LHCN-M2 (cell line): ENCODE measurements around the gene COL17A1. TPM values are rescaled to one million over a fixed set of nuclear protein-coding genes. Genes with fewer than 3 reads are reported as not detected.

Source experiments
- DNase-seq: peaks from one replicate; pipeline ENCODE4 v3.0.0-alpha.2; 2012; ENCODE audit warnings: low read depth
- total RNA-seq: library from RNA; depleted of rRNA; stranded (reverse); fragments of >200 nt; gene quantifications from 2 replicates; pipeline ENCODE4 v1.2.3, GENCODE V29; 2014

COL17A1 gene
- total RNA-seq, 1 experiment from 2014 or later, result not detected

DNA sequence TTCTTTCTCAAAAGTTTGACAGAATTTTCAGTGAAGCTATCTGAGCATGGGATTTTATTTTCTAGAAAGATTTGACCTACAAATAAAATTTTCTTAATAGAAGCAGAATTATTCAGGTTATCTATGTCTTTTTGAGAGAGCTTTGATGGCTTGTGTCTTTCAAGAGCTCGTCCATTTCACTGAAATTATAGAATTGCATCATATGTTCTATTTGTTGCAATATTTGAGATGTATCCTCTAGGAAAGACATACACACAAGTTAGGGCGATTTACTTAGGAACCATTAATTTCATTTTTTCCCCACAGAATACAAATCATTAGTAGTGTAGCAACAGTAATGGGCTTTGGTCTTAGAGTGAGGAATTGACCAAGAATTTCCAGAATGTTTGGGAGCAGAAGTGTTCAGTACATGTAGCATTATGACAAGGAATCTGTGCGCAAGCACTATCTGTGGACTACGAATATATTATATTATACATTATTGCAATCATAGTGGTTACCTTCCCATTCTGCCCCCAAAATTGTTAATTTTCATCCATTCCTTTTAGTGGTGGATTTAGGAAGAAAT is 12.8 kb upstream of the COL17A1 start:
- DNase-seq, result no peak

DNA sequence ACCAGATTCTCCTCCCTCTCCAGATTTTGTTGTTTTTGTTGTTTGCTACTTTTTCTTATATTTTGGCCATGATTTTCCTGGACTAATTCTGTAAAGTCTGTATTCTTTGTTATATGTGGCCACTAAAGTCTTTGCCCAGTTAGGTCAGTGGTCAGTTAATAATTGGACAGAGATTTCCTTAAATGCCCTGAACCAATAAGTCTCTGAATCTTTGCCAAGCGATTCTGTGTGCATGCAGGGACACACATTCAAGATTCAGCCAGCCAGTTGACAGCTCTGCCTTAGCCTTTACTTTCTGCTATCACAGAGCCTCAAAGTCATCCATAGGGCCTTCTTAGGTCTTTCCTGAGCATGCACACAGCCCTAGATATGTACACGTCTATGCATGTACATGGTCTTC is 11.0 kb upstream of the COL17A1 start:
- DNase-seq, result no peak

DNA sequence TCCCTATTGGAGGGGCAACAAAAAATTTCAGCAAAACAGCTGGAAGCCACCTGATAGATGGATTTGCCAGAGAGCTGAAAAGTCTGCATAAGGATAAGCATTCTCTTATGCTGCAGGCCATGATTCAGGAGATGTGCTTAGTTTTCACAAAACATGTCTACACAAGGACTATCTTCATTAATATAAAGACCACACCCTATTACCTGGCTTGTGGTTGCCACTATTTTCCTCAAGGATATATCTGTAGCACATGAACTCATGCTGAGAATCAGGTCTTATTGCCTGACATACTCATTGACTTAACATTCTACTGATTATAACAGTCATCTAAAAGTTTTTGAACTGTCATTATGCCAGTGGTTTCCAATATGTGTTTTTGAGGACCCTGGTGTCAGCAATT is 7.1 kb upstream of the COL17A1 start:
- no peak for DNase-seq

DNA sequence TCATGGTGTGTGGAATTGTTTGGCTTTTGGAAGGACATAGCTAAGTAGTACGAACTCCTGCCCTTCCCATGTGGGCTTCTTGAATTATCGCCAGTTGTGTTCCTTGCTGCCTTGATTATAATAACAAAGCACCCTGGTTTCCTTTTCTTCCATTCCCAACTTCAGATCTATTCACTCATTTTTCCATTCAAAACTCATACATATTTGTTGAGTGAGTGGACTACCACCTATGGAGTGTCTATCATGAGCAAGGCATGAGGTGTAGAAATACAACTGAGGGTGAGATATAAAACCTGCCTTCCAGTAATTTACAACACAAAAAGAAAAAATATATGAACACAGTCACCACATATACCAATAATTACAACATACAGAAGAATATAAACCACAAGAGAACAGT is 4.9 kb upstream of the COL17A1 start:
- no peak for DNase-seq

DNA sequence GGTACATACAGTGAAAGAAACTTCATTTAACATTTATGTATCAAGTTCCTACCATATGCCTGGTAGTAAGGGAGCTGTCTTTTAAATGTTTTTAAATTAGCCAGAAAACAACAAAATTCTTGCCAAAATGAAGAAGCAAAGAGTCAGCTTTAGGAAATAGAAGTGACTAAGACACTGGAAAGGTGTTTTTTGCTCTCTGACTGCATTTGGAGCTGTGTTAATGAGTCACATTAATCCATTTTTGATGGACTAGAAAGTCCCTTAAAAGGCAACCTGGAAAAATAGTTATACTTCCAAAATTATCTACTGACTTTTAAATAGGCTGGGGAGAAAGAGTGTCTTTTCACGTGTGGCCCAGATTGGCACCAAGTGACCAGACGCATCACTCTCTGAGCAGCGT is 3.9 kb upstream of the COL17A1 start:
- no peak for DNase-seq

DNA sequence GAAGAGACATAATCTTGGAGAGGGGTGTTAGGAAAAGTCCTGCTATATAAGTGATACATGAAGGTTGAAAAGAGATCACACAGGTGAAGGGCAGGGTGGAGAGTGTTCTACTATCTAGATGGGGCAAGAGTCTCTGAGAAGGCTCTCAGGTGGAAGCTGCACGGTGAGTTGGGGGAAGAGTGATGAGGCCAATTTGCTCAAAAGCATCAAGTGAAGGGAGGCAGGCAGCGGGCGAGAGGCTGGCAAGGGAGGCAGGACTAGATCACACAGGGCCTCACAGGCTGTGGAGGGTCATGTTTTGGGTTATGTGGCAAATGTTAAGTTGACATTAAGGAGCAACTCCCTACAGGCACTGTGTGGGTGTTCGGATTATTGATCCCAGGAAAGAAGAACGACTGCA is 2.6 kb upstream of the COL17A1 start:
- no peak for DNase-seq

DNA sequence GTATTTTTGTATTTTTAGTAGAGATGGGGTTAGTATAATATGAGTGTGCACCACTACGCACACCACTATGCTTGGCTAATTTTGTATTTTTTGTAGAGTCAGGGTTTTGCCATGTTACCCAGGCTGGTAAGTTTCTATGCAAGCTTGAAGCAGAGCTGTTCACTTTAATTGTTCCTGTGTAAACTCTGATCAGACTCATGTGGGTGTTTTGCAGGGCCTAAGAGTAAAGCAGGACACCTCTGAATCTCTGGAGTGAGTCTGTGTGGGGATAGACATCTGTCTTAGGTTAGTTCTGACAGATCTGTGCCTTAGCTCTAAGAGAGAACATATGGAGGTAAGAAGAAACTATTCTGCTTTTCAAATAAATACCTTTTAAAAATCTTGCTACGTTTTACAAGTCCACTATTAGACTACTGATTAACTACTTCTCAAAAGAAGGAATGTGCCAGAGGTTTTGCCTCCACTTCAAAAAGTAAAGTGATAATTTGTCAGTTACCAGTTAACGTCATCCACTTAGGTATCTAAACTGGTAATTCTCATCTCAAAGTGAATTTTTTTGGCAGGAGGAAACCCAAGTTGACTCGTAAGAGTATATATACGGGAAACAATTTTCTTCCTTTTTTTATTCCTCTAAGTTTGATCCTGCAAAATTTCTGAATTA is 1.1 kb downstream of the COL17A1 start:
- no peak for DNase-seq

DNA sequence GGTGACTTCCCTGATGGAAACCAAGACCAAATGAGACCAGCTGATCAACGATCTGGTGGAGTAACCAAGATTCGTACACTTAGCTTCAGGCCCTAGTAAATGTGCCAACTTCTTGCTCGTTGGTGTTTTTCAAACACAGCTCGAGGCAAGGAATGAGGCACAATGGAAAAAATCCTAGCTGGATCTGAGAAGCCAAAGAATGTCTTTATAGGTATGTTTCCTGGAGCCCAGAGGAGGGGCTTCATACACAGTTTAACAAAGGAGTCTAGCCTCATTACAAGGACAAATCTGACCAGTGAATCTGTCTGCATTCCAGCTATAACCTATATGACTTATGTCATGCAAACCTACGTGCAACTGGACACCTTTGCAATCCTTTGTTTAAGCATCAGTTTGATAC is 3.7 kb downstream of the COL17A1 start:
- no peak for DNase-seq

DNA sequence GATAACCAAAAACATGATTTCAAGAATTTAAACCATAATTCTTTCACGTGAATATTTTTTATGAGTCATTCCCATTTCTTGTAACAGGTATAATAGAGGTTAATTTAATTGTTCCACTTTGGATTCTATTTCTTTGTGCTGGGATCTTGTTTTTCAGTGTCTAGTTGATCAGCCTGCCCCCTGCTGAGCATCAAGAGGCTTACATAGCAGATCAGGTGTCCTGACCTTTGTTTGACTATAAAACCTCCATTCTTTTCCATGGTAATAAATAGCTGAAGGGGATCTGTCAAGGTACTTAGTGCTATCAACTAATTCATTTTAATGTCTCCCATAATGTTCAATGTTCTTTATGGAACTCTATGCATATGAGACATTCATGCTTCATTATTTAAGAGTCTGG is 4.9 kb downstream of the COL17A1 start:
- DNase-seq, result peak; percentile 28

DNA sequence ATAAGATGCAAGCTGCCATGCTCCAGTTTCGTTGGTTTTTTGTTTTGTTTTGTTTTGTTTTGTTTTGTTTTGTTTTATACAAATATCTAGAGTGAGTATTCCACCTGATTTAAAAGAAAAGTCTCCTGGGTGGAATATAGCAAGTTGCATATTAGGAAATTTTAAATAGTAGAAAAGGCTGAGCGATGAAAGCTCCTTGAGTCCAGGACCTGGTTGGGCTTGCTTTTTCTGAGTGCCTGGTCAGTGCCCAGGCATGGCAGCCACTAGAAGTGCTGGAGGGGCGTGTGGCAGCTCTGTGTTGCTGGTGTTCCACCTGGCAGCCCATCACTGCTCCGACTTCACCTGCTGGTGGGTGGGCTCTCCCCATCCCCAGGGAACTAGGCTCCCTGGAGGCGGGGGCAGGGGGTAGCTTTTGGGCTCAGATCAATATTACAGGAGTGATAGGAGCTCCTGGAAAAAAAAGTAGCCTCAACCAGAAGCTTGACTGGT is 8.0 kb downstream of the COL17A1 start:
- no peak for DNase-seq

DNA sequence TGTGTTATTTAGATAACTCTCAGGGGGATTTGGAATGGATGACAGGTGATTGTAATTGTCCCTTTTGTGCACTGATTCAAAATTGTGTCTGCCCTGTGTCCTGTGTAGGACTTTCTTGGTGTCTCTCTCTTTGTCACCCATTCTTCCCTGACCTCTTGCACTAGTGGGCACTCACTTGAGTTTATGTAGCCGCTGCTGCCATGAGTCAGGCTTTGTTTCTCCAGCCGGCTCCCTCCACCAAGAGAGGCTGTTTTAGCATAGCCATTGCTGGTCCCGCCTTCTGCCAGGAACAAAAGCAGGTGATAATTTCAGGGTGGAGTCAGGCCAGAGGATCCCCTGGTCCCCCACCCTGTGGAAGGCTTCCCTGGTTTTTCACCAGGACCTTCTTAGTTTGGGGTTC is 8.4 kb downstream of the COL17A1 start:
- DNase-seq, result no peak

DNA sequence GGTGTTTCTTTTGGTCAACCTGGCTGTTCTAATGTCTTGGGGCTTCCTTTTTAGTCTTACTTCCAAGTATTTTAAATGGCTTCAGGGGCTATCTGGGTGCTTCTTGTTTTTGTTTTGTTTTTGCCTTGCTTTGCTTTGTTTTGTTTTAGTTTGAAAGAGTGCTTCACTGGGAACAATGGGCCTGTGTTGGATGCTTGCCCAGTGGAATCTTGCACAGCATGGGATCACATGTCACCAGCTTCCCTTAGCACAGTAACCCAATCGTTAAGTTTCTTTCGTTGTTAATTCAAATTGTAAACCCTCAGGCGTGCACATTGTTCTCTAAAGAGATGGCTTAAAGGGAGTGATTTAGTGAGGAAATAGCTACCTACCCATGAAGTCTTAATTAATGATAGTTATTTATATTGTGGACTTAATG is 8.9 kb downstream of the COL17A1 start:
- DNase-seq, result peak; percentile 70

DNA sequence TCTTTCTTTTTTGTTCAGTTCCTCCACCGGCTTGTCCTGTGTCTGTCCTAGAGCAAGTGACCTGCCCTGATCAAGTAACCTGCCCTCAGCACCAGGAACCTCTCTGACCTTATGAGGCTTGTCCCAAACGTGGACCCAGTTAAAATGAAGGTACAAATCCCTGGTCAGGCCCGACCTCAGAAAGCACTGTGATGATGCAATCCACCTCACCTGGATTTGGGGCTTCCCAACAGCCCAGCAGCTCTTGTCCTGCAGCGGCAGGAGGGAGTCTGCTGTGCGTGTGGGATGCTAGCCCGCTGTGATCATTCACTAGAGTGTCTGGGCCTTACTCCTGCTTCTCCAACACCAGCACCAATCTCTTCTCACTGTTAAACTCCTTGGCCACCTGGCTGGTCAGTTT is 11.2 kb downstream of the COL17A1 start:
- no peak for DNase-seq

DNA sequence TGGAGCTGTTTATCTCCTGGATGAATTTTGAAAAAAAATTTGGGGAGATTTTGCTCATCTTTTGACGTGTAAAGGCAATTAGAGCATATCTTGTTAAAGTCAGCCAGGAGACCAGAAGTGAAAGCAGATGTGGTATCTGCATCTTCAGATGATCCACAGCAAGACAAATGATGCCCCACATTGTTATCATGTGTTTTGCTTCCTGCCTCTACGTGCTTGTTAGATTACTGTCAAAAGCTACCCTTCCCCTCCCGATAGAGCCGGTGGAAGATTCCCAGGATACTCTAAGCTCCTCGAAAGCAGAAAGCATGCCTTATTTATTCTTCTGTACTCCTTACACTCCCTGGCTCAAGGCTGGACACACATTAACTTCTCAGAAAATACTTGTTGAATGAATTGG is 12.9 kb downstream of the COL17A1 start:
- DNase-seq, result no peak

DNA sequence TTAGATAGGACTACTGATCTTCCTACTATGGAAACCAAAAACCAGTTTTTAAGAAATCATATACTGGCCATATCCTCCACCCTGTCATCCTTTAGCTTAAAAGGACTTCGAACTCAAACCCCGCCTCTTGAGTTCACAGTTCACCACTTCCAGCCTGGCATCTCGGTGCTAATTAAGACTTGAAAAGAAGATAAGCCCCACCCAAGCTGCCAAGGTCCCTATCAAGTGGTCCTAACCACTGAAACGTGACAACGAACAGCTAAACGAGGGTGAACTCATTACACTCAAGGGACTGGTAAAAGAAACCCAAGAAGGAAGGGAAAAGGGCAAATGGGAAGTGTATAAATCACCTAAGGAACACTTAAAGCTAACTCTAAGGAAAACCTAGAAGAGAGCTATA is 16.1 kb downstream of the COL17A1 start:
- no peak for DNase-seq

DNA sequence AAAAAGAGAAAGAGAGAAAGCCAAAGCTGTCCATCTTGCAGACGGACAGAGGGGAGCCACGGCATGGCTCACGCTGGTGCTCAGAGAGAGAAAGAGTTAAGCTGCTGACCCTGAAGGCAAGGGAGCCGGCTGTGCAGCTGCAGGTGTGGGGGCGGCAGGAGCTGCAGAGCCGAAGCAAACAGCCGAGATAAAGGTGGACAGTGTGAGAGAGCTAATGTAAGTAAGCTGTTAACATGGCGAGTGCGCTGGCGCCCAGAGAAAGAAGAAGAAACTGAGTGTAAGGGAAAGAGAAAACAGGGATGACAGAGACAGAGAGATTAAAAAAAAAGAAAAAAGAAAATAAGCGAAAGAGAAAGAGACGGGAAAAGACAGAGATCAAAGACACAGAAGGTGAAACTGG is 18.2 kb downstream of the COL17A1 start:
- DNase-seq, result no peak

DNA sequence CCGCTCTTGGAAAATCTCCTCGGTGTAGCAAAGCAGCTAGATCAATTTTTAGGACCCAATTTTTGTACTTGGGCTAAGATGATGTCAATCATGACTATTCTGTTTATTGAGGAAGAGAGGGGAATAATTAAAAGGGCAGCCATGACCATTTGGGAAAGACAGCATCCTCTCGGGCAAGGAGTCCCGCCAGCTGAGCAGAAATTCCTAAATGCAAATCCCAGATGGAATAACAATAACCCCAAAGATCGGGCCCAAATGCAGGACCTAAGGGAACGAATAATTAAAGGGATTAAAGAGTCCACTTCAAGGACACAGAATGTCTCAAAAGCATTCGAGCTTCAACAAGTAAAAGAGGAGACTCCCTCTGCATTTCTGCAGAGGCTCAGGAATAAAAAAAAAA is 18.7 kb downstream of the COL17A1 start:
- no peak for DNase-seq

DNA sequence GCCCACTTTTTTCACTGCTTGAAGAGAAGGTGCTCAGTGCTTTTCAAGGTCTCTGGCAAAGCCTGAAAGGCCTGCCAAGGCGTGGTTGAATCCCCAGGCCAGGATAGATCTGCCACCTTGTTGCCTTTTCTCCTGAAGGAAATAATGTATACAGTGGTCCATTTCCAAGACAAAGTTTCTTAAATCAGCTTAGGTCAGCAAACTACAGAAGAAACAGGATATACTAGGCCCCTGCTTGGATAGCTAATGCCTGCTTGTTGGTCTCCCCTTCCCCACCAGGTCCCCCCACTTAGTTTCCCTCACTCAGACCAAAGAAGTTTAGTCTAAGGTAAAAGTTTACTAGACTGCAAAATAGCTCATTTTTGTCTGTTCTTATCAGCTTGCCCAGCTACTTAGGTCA is 19.9 kb downstream of the COL17A1 start:
- DNase-seq, result no peak

DNA sequence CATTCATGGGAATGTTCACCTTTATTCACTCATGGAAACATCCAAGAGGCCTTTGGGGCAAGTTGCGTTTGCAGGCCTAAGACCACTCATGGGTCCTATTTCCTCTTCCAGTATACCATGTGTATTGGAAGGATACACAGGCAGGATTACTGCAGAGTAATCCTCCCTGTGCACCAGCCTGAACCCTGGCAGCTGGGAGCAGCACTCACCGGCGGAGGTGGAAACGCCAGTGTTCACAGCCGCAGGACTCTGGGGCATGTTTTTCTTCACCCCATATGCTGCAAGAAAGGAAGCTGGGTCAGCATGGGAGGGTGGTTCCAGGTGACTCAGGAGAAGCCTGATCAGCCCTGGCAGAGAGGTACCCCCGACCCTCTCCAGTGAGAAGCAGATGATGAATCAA is 24.5 kb downstream of the COL17A1 start:
- DNase-seq, result no peak

DNA sequence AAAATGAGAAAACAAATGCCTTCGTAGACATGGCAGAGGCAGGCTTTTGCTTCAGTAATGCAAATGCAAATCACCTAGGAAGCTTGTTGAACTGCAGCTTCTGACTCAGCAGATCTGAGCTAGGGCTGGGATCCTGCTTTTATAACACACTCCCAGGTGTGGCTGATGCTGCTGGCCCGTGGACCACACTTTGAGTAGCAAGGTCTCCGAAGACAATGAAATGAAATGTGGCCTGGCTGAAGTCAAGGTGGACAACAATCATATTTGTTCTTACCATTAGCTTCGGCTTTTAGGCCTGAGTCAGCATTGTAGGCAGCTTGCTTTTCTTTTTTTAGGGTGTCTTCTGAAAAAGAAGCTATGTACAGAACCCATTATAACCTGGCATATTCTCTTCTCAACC is 26.3 kb downstream of the COL17A1 start:
- DNase-seq, result no peak

DNA sequence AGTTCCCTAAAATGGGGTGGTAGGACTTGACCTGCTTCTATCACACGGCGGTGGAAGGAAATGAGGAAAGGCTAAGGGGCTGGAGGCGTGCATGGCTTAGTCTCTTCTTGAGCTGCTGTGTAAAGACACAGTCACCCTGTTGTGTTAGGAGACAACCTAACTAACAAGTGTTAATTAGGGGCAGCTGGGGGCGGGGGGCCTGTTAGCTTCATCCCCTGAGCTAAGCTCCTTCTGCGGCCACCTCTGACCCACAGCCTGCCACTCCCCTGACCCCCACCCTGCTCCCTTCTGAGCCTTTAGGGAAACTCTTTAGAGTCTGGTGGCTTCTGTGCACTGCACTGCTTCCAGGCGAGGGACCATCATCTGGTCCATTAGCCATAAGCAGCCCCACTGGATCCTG is 28.0 kb downstream of the COL17A1 start:
- DNase-seq, result no peak

DNA sequence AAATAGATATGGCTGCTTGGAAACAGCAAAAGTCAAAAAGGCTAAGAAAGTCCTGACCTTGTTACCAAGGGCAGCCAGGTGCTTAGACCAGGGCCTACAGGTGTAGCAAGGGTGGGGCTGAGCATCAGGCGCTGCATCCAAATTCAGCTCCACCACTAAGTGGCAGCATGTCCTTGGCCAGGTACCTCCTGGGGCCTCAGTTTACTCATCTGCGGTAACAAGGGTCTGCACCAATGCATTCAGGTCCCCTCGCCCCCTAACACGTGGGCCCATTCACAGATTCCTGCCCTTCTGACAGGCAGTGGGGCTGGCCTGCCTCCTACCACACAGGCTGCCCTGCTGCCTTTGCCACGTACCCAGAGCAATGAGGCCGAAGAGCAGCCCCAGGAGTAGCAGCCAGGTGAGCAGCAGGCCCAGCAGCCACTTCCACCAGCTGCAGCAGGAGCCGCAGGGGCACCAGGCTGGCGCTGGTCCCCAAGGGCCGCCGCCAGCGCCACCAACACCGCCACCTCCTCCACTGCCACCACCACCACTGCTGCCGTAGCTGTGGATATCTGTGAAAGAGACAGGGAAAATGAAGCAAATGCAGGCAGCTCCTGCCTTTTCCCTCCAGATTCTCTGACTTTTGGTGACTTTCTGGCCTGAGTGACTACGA is 28.9 kb downstream of the COL17A1 start:
- no peak for DNase-seq

DNA sequence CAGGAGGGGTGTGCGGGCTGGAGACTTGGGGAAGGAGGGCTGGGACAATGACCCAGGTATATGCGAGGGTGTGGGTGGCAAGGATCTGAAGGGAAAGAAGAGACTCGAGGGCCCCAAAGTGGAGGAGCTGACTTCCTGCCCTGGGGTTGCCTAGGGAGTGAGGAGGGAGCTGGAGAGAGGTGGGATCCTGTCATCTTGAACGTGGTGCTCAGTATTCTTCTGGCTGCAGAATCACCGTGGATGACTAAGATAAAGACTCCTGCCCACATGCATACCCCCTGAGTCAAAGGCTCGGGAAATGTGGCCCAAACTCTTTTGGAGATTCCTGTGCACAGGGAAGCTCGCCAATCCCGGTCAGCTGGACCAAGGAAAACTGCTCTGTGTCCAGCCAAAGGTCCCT is 31.2 kb downstream of the COL17A1 start:
- DNase-seq, result peak; percentile 47
